GM23338 (cell line): ENCODE data around the gene RIPPLY1. TPM values are rescaled to one million over a fixed set of nuclear protein-coding genes. Genes with fewer than 3 reads are reported as not detected.

Source experiments
- ATAC-seq: fragments of 200-7000 bp; cut with Tn5 transposase; 3 replicates; pipeline ENCODE4 v1.9.1; 2020
- DNase-seq: peaks from one replicate; pipeline ENCODE4 v3.0.0-alpha.2; 2015; ENCODE audit warnings: low spot score
- H2AFZ ChIP-seq: fragments of 200-600 bp; sonication (generic); 2 replicates; pipeline ENCODE4 v1.8.0; 2016; ENCODE audit warnings: antibody characterized with exemption, mild to moderate bottlenecking, moderate library complexity
- H3F3A ChIP-seq: fragments of 200-600 bp; sonication (generic); replicated peaks from 2 replicates; pipeline ENCODE4 v1.8.0; 2017; ENCODE audit warnings: antibody characterized with exemption, mixed run types, low read depth
- H3K27ac ChIP-seq: fragments of 200-600 bp; sonication (generic); 2 replicates; pipeline ENCODE4 v1.6.1; 2016; ENCODE audit warnings: low read depth
- H3K27me3 ChIP-seq: fragments of 200-600 bp; sonication (generic); 2 replicates; pipeline ENCODE4 v1.8.0; 2016; ENCODE audit warnings: mild to moderate bottlenecking, mixed run types, moderate library complexity; ENCODE audit not compliant: insufficient read depth
- H3K36me3 ChIP-seq: fragments of 200-600 bp; sonication (generic); 2 replicates; pipeline ENCODE4 v1.8.0; 2016; ENCODE audit warnings: mild to moderate bottlenecking; ENCODE audit not compliant: insufficient read depth
- H3K4me1 ChIP-seq: fragments of 200-600 bp; sonication (generic); 2 replicates; pipeline ENCODE4 v1.8.0; 2016; ENCODE audit warnings: mild to moderate bottlenecking, moderate library complexity; ENCODE audit not compliant: insufficient read depth
- H3K4me2 ChIP-seq: fragments of 200-600 bp; sonication (generic); 2 replicates; pipeline ENCODE4 v1.7.1; 2017; ENCODE audit warnings: mixed run types
- H3K4me3 ChIP-seq: fragments of 200-600 bp; sonication (generic); 2 replicates; pipeline ENCODE4 v1.6.1; 2016; ENCODE audit warnings: mixed run types
- H3K79me2 ChIP-seq: fragments of 200-600 bp; sonication (generic); replicated peaks from 2 replicates; pipeline ENCODE4 v1.8.0; 2017; ENCODE audit warnings: mild to moderate bottlenecking; ENCODE audit not compliant: insufficient read depth
- H3K9me2 ChIP-seq: fragments of 200-600 bp; sonication (generic); 2 replicates; pipeline ENCODE4 v1.8.0; 2017; ENCODE audit not compliant: insufficient read depth
- H4K20me1 ChIP-seq: fragments of 200-600 bp; sonication (generic); replicated peaks from 2 replicates; pipeline ENCODE4 v1.8.0; 2017; ENCODE audit warnings: mild to moderate bottlenecking; ENCODE audit not compliant: insufficient read depth
- H3K27ac Mint-ChIP-seq: 2 replicates; pipeline ENCODE4 v1.8.0; 2020; ENCODE audit warnings: inconsistent platforms, mild to moderate bottlenecking, moderate library complexity, mixed read lengths
- H3K27me3 Mint-ChIP-seq: 3 replicates; pipeline ENCODE4 v1.8.0; 2022; ENCODE audit warnings: low read depth, mild to moderate bottlenecking, moderate library complexity, mixed read lengths, inconsistent platforms; ENCODE audit not compliant: insufficient read depth, poor library complexity
- H3K36me3 Mint-ChIP-seq: 3 replicates; pipeline ENCODE4 v1.8.0; 2021; ENCODE audit warnings: low read depth, mild to moderate bottlenecking, inconsistent platforms, moderate library complexity, mixed read lengths
- H3K4me1 Mint-ChIP-seq: 3 replicates; pipeline ENCODE4 v1.8.0; 2020; ENCODE audit warnings: mild to moderate bottlenecking, inconsistent platforms, mixed read lengths
- H3K4me3 Mint-ChIP-seq: 3 replicates; pipeline ENCODE4 v1.8.0; 2021; ENCODE audit warnings: moderate library complexity, mild to moderate bottlenecking, inconsistent platforms, mixed read lengths
- H3K9me3 Mint-ChIP-seq: 3 replicates; pipeline ENCODE4 v1.8.0; 2020; ENCODE audit warnings: moderate library complexity, mild to moderate bottlenecking, inconsistent platforms, mixed read lengths
- CREB1 ChIP-seq: fragments of 250-450 bp; sonication (Bioruptor Pico); IDR thresholded peaks from 2 replicates; pipeline ENCODE4 v1.5.0; 2020; ENCODE audit warnings: low read depth, mild to moderate bottlenecking, moderate library complexity
- EZH2 ChIP-seq: fragments of 200-600 bp; sonication (generic); IDR thresholded peaks from one replicate; pipeline ENCODE4 v1.8.0; 2017; ENCODE audit warnings: antibody characterized with exemption, mild to moderate bottlenecking, low read depth; ENCODE audit not compliant: unreplicated experiment
- EZH2phosphoT487 ChIP-seq: fragments of 200-600 bp; sonication (generic); IDR thresholded peaks from one replicate; pipeline ENCODE4 v1.8.1; 2018; ENCODE audit warnings: antibody characterized with exemption; ENCODE audit not compliant: unreplicated experiment
- JUNB ChIP-seq: IDR thresholded peaks from one replicate; pipeline ENCODE4 v1.6.1; 2016; ENCODE audit warnings: antibody characterized with exemption; ENCODE audit not compliant: unreplicated experiment
- NANOG ChIP-seq: IDR thresholded peaks from 2 replicates; pipeline ENCODE4 v1.6.1; 2016; ENCODE audit warnings: antibody characterized with exemption, borderline replicate concordance
- POLR2AphosphoS5 ChIP-seq: IDR thresholded peaks from 2 replicates; pipeline ENCODE4 v1.6.1; 2016; ENCODE audit warnings: antibody characterized with exemption, low read depth
- REST ChIP-seq: IDR thresholded peaks from one replicate; pipeline ENCODE4 v1.6.1; 2018; ENCODE audit warnings: antibody characterized with exemption; ENCODE audit not compliant: unreplicated experiment
- STAT1 ChIP-seq: IDR thresholded peaks from one replicate; pipeline ENCODE4 v1.6.1; 2016; ENCODE audit warnings: antibody characterized with exemption; ENCODE audit not compliant: unreplicated experiment
- ZNF114 ChIP-seq: fragments of 250-450 bp; sonication (Bioruptor Pico); IDR thresholded peaks from 2 replicates; pipeline ENCODE4 v1.5.0; 2020; ENCODE audit warnings: mild to moderate bottlenecking, moderate library complexity
- ZNF331 ChIP-seq: fragments of 250-450 bp; sonication (Bioruptor Pico); IDR thresholded peaks from 2 replicates; pipeline ENCODE4 v1.5.0; 2020; ENCODE audit warnings: low read depth, mild to moderate bottlenecking, moderate library complexity
- polyA plus RNA-seq: library from polyadenylated mRNA; unstranded; fragments of >200 nt; fragmentation: Nextera tagmentation; extraction: Ambion mirVana; gene quantifications from 2 replicates; pipeline ENCODE4 v1.2.1, GENCODE V29; 2016
- total RNA-seq: library from RNA; depleted of rRNA; stranded (reverse); fragments of >200 nt; shearing (Covaris generic); gene quantifications from 2 replicates; pipeline ENCODE4 v1.2.3, GENCODE V29; 2014
- TF ChIP-seq, protein P1 (sequence below): fragments of 250-450 bp; sonication (Bioruptor Pico); IDR thresholded peaks from 2 replicates; pipeline ENCODE4 v1.5.0; 2020; ENCODE audit warnings: mild to moderate bottlenecking, moderate library complexity
- TF ChIP-seq, protein P2 (sequence below): IDR thresholded peaks from 2 replicates; pipeline ENCODE4 v1.6.1; 2016; ENCODE audit warnings: antibody characterized with exemption
- TF ChIP-seq, protein P3 (sequence below), 2 experiments: fragments of 200-600 bp in 1 of 2; sonication (generic) in 1 of 2; conservative IDR thresholded peaks; 2 replicates each; pipeline versions ENCODE4 v1.5.1 to v1.6.1; 2016 to 2017; ENCODE audit warnings: antibody characterized with exemption in 2 of 2, low read depth in 2 of 2, mild to moderate bottlenecking in 2 of 2, moderate library complexity in 1 of 2

RIPPLY1 gene
- total and polyA plus RNA-seq, 2 experiments from 2014 or later, result not detected

DNA sequence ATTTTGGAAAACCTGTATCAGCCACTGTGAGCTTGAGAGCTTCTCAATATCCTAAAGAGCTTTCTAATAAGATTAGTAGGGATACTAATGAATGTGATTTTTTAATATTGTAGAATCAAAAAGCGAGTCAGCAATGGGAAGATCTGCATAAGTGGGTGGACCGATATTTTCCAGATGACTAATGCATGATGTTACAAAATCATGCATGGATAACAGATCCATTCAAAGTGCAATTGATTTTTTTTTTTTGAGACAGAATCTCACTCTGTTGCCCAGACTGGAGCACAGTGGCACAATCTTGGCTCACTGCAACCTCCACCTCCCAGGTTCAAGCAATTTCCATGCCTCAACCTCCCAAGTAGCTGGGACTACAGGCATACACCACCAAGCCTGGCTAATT lies 9.7 kb upstream of the RIPPLY1 start:
- H3K9me3 Mint-ChIP-seq, result no peaks in the 10 kb centered on the region
- H2AFZ ChIP-seq, result no peak overlapping the region
- DNase-seq (no peak), ATAC-seq (no peak)
- no peaks in the 10 kb centered on the region for H3K9me2 ChIP-seq
- no peak overlapping the region for H3K4me2 ChIP-seq
- H3K4me3 Mint-ChIP-seq, result no peak overlapping the region
- no peak for TF ChIP-seq EZH2
- no peak for TF ChIP-seq JUNB
- TF ChIP-seq STAT1, result no peak
- TF ChIP-seq EZH2phosphoT487, result no peak
- TF ChIP-seq, protein P1, sequence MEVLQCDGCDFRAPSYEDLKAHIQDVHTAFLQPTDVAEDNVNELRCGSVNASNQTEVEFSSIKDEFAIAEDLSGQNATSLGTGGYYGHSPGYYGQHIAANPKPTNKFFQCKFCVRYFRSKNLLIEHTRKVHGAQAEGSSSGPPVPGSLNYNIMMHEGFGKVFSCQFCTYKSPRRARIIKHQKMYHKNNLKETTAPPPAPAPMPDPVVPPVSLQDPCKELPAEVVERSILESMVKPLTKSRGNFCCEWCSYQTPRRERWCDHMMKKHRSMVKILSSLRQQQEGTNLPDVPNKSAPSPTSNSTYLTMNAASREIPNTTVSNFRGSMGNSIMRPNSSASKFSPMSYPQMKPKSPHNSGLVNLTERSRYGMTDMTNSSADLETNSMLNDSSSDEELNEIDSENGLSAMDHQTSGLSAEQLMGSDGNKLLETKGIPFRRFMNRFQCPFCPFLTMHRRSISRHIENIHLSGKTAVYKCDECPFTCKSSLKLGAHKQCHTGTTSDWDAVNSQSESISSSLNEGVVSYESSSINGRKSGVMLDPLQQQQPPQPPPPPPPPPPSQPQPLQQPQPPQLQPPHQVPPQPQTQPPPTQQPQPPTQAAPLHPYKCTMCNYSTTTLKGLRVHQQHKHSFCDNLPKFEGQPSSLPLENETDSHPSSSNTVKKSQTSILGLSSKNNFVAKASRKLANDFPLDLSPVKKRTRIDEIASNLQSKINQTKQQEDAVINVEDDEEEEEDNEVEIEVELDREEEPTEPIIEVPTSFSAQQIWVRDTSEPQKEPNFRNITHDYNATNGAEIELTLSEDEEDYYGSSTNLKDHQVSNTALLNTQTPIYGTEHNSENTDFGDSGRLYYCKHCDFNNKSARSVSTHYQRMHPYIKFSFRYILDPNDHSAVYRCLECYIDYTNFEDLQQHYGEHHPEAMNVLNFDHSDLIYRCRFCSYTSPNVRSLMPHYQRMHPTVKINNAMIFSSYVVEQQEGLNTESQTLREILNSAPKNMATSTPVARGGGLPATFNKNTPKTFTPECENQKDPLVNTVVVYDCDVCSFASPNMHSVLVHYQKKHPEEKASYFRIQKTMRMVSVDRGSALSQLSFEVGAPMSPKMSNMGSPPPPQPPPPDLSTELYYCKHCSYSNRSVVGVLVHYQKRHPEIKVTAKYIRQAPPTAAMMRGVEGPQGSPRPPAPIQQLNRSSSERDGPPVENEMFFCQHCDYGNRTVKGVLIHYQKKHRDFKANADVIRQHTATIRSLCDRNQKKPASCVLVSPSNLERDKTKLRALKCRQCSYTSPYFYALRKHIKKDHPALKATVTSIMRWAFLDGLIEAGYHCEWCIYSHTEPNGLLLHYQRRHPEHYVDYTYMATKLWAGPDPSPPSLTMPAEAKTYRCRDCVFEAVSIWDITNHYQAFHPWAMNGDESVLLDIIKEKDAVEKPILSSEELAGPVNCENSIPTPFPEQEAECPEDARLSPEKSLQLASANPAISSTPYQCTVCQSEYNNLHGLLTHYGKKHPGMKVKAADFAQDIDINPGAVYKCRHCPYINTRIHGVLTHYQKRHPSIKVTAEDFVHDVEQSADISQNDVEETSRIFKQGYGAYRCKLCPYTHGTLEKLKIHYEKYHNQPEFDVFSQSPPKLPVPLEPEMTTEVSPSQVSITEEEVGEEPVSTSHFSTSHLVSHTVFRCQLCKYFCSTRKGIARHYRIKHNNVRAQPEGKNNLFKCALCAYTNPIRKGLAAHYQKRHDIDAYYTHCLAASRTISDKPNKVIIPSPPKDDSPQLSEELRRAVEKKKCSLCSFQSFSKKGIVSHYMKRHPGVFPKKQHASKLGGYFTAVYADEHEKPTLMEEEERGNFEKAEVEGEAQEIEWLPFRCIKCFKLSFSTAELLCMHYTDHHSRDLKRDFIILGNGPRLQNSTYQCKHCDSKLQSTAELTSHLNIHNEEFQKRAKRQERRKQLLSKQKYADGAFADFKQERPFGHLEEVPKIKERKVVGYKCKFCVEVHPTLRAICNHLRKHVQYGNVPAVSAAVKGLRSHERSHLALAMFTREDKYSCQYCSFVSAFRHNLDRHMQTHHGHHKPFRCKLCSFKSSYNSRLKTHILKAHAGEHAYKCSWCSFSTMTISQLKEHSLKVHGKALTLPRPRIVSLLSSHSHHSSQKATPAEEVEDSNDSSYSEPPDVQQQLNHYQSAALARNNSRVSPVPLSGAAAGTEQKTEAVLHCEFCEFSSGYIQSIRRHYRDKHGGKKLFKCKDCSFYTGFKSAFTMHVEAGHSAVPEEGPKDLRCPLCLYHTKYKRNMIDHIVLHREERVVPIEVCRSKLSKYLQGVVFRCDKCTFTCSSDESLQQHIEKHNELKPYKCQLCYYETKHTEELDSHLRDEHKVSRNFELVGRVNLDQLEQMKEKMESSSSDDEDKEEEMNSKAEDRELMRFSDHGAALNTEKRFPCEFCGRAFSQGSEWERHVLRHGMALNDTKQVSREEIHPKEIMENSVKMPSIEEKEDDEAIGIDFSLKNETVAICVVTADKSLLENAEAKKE (CRISPR knock-in tag), result no peak
- TF ChIP-seq, protein P2, sequence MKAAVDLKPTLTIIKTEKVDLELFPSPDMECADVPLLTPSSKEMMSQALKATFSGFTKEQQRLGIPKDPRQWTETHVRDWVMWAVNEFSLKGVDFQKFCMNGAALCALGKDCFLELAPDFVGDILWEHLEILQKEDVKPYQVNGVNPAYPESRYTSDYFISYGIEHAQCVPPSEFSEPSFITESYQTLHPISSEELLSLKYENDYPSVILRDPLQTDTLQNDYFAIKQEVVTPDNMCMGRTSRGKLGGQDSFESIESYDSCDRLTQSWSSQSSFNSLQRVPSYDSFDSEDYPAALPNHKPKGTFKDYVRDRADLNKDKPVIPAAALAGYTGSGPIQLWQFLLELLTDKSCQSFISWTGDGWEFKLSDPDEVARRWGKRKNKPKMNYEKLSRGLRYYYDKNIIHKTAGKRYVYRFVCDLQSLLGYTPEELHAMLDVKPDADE, result no peak
- TF ChIP-seq POLR2AphosphoS5, result no peak
- TF ChIP-seq ZNF114 (CRISPR knock-in tag), result no peak
- no peak for TF ChIP-seq CREB1
- TF ChIP-seq, protein P3, sequence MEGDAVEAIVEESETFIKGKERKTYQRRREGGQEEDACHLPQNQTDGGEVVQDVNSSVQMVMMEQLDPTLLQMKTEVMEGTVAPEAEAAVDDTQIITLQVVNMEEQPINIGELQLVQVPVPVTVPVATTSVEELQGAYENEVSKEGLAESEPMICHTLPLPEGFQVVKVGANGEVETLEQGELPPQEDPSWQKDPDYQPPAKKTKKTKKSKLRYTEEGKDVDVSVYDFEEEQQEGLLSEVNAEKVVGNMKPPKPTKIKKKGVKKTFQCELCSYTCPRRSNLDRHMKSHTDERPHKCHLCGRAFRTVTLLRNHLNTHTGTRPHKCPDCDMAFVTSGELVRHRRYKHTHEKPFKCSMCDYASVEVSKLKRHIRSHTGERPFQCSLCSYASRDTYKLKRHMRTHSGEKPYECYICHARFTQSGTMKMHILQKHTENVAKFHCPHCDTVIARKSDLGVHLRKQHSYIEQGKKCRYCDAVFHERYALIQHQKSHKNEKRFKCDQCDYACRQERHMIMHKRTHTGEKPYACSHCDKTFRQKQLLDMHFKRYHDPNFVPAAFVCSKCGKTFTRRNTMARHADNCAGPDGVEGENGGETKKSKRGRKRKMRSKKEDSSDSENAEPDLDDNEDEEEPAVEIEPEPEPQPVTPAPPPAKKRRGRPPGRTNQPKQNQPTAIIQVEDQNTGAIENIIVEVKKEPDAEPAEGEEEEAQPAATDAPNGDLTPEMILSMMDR (conservative IDR thresholded peaks at IDR 0.05; ENCODE audit: low read depth in 2 of 2), result no peak
- no peak for TF ChIP-seq REST
- TF ChIP-seq ZNF331 (CRISPR knock-in tag), result no peak
- TF ChIP-seq NANOG, result no peak
- no peaks in the 10 kb centered on the region for H4K20me1 ChIP-seq
- H3K36me3 ChIP-seq, result no peaks in the 10 kb centered on the region
- no peaks in the 10 kb centered on the region for H3K4me1 ChIP-seq
- no peaks in the 10 kb centered on the region for H3K27me3 ChIP-seq
- H3K27me3 Mint-ChIP-seq, result peaks cover 4% of the 10 kb centered on the region
- no peaks in the 10 kb centered on the region for H3K4me1 Mint-ChIP-seq
- no peaks in the 10 kb centered on the region for H3K36me3 Mint-ChIP-seq
- H3K4me3 ChIP-seq, result no peak overlapping the region
- H3K27ac ChIP-seq, result no peak overlapping the region
- no peak overlapping the region for H3K27ac Mint-ChIP-seq
- no peaks in the 10 kb centered on the region for H3K79me2 ChIP-seq
- no peaks in the 10 kb centered on the region for H3F3A ChIP-seq
